Kidney tubule cell (primary cell): ENCODE results near the gene ABCC5.
"Not testable (repeated sequence)": the region's sequence is repeated elsewhere in the genome, so short reads cannot be mapped to it uniquely, and the experiment has no call there.

ENCODE experiments used
- DNase-seq: peaks from one replicate; pipeline ENCODE4 v3.0.0-alpha.2; 2018; ENCODE audit warnings: low spot score

The ABCC5 gene

DNA sequence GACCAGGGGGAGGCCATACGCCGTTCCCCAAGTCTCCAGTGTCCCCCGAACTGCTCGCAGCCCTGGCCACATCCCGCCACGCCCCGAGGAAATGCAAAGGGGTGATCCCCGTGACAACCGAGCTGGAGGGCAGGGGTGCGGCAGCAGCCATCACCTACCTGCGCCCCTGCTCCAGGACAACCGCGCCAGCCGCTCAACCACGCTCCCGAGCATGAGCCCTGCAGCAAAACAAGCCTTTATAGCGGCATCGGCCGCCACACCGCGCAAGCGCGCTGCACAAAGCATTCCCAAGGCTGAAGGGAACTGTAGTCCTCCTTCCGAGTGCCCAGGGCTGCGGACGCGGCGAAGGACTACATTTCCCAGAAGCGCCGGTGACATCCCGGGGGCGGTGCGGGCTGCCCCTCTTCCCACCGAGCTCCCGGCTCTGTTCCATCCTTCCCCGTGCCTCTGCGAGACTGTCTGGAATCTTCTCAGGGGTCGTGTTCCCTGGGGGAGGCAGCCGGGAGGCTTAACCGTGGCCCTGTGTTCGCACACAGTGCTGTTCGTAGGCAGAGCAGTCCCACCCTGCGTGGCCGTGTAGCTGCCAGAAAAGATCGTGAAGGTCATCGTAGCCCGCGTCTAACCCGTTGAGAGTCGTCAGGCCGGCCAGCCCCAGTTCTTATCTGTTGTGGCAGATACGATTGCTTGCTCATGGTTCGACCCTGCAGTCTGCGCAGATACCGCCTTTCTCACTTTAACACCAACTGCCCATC is at the start of gene ABCC5:
Gene ABCC5 (minus strand): TSS at position 213 of the 752 bp plus-strand sequence. CDS start 3,492 bp downstream, outside the sequence.
- peak; percentile 94 for DNase-seq

DNA sequence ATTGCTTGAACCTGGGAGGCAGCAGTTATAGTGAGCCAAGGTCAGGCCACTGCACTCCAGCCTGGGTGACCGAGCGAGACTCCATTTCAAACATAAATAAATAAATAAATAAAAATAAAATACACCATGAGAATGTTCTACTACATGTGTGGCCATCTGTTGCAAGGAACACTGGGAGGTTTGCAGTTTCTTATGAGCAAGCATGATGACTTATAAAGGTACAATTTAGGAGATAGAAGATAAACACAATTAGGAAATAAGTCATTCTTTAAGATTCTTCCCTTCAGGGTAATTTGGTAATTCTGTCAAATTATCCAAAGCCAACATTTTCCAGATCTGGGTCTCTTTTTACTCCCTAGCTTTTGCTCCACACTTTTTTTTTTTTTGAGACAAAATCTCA is 48.5 kb upstream of the ABCC5 start:
- no peak for DNase-seq

DNA sequence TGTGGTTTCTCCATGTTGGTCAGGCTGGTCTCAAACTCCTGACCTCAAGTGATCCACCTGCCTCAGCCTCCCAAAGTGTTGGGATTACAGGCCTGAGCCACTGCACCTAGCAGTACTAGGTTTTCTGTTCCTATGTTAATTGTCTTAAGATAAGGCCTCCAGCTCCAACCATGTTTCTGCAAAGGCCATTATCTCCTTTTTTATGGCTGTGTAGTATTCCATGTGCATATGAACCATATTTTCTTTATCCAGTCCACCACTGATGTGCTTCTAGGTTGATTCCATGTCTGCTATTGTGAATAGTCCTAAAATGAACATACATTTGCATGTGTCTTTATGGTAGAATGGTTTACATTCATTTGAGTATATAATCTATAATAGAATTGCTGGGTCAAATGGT is 45.0 kb upstream of the ABCC5 start:
- no peak for DNase-seq

DNA sequence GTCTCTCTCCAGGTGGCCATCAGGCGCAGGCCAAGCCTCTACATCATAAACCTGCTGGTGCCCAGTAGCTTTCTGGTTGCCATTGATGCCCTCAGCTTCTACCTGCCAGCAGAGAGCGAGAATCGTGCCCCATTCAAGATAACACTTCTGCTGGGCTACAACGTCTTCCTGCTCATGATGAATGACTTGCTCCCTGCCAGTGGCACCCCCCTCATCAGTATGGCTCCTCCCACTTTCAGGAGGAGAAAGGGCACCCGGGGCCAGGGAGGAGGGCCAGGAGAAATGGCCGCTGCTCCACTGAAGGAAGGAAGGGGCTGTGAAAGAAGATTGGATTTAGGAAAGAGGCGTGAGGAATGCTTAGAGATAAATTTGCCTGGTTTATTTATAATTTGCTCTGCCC is 41.7 kb upstream of the ABCC5 start:
- no peak for DNase-seq

DNA sequence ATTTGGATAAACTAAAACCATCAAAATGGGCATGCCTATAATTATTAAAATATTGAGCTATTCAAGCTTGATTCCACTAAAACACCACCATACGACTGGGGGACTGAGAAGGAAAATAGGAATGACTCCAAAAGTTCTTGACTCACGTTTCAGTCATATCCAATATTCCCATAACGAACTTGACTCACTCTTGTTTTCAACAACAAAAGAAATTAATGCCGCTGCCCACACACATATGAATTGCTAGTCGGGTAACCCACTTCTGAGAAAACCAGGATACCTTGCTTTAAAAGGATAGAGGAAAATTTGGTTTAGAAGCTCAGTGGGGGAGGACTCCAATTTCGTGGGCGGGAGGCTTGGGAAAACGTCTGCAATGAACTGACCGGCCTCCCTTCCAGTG is 40.3 kb upstream of the ABCC5 start:
- DNase-seq, result no peak

DNA sequence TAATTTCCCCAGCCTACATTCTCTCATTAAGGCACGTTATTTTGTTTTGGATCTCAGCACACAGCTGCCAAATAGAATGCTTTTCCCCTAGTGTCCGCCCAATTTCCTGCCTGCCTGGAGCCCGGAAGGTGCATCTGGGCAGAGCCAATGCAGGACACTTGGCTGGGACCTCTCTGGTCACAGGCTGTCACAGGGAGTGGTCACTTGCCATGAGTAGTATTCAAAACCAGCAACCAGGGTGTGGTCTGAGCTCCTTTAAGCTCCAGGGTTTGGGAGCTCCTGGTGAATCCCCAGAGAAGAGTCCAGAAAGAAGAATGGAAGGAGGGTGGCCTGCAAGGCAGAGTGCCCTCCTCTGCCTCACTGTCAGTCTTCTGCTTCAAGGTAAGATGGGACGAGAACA is 35.1 kb upstream of the ABCC5 start, which contains the start of gene HTR3C:
Gene HTR3C (plus strand): TSS at position 281 of the 400 bp plus-strand sequence. CDS start 34 bp downstream, at position 315.
- DNase-seq, result no peak

DNA sequence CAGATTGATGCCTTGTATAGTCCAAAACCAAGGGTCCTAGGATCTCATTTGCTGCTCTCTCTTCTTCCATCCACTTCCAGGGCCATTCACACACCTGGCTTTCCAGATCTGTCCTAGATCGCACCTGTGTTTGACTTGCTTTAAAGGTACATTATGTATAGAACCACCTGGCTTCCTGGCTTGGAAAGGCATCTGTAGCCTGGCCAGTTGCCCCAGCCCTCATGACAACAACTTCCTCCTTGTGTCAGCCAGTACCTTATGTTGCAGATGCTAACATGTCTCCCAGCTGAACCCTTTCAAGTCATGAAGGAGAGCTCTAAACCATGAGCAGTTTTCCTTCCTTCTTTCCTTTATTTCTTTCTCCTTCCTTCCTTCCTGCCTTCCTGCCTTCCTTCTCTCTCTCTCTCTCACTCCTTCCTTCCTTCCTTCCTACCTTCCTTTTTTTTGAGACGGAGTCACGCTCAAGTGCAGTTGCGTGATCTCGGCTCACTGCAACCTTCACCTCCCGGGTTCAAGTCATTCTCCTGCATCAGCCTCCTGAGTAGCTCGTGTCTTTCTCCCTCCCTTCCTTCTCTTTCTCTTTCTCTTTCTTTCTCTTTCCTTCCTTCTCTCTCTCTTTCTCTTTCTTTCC is 32.6 kb upstream of the ABCC5 start:
- DNase-seq, result no peak

DNA sequence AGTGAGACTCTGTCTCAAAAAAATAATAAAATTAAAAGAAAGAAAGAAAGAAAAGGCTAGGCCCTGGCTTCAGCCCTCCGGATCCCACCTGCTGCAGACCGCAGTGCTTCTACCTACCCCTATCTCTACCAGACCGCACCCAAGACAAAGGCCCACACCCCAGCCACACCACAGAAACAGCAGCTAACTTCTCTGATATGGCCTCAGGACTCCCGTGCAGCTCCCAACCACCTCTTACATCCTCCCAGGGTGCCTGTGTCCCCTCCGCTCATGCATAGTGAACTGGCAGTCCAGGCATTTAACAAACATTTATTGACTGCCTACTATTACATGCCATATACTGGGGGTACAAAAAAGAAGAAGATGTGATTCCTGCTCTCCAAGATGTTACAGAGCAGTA is 28.3 kb upstream of the ABCC5 start:
- no peak for DNase-seq

DNA sequence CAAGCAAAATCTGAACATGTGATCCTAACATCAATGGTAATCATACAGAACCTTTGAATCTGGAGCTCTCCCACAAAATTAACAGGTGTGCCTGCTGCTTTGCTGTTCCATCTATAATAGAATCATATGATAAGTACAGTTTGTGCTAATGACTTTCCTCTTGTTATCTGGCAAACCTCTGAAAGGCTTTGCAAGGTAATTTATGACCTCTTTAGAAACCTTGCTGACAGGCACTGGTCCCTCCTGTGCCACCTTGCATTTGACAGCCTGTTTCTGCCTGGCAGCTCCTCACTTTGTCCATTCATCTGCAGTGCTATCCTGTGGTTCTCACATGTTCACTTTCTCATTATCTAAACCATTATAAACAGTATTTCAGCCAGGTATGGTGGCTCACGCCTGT is 24.9 kb upstream of the ABCC5 start:
- no peak for DNase-seq

DNA sequence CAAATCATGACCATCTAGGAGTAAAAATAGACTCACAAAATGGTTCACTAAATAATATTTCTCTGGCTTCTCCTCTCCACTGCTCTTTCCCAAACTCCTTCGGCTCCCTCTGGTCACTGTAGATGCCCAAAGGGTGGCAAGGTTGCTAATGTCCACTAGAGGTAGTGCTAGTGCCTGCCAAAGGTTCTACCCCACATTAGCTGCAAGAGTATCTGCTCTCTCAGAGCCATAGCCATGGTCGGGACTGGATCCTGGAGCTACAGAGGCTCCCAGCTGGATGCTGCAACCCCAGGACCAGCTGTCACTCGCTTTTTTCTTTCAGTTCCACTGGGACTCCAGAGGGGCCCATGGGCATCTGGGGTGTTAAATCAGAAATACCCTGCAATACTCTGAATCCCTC is 22.3 kb upstream of the ABCC5 start:
- DNase-seq, result peak; percentile 39

DNA sequence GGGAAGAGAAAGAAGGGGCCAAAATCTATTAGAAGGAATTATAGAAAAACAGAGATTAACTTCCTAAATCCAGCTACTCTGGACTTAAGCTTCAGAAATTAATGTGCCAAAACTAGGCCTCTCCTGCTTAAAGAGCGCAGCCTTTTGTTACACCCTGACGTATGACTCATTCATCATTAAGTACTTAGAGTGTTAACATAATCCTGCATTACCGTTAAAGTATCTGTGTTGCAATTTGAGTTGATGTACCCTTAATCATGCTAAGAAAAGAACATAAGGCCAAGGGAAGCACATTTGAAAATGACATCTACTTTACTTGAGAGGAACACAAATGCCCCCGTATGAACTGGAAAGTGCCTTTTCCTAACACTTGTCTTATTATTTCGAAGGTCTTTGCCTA is 21.7 kb upstream of the ABCC5 start:
- DNase-seq, result no peak

DNA sequence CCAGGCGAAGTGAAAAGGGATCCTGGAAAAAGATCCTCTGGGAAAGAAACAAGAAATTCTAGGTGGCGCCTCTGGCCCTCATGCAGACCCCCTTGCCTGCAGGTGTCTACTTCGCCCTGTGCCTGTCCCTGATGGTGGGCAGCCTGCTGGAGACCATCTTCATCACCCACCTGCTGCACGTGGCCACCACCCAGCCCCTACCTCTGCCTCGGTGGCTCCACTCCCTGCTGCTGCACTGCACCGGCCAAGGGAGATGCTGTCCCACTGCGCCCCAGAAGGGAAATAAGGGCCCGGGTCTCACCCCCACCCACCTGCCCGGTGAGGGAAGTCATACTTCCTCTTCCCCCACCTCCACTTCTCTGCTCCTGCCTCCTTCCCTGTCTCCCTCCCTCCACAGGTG is 20.6 kb upstream of the ABCC5 start:
- DNase-seq, result not testable (repeated sequence)

DNA sequence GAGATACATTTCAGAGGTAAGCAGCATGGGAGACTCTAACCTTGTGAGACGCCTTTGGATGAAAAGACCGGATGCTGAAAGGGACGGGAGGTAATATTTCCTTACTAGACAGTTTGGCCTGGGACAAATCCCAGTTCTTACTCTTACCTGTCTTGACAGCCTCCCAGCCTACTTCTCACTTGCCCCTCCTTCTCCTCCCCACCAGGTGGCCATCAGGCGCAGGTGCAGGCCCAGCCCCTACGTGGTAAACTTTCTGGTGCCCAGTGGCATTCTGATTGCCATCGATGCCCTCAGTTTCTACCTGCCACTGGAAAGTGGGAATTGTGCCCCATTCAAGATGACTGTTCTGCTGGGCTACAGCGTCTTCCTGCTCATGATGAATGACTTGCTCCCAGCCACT is 20.1 kb upstream of the ABCC5 start:
- DNase-seq, result no peak

DNA sequence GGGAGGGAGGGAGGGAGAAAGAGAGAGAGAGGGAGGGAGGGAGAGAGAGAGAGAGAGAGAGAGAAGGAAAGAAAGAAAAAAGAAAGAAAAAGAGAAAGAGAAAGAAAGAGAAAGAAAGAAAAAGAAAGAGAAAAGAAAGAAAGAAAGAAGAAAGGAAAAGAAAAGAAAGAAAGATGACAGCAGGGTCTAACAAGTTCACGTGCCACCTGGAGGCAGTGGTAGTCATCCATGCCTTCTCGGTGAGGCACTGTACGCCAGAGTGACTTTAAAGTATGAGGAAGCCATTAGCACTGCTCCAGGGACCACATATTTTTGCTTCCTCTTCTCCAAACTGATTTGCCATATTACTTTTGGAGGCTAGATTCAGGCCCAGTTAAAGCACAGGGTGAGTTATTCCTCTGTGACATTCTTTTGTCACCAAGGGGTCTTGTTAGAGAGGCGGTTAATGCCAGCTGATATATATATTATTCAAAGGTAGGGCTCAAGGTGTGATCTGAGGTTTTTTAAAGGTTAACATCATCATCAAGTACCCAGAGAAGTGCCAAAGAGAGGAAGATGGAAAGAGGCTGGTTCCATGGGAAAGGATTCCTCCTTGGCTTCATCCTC is 13.6 kb upstream of the ABCC5 start, which contains the start of gene HTR3D:
Gene HTR3D (plus strand): TSS at position 556 of the 606 bp plus-strand sequence. CDS start 0 bp downstream, at position 556.
- DNase-seq, result peak; percentile 89

DNA sequence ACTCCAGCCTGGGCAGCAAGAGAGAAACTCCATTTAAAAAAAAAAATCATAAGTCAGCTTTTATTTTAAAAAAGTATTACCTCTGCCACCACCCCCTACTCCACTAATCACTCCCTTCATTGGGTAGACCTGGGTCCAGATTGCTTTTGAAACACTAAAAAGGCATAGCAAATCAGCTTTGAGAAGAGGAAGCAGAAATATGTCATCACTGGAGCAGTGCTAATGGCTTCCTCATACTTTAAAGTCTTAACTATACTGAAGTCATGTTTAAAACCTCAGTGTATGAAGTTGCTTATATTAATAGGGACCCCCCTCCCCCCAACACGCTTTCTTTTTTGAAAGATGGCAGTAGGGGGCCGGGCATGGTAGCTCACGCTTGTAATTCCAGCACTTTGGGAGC is 12.9 kb upstream of the ABCC5 start:
- DNase-seq, result peak; percentile 29

DNA sequence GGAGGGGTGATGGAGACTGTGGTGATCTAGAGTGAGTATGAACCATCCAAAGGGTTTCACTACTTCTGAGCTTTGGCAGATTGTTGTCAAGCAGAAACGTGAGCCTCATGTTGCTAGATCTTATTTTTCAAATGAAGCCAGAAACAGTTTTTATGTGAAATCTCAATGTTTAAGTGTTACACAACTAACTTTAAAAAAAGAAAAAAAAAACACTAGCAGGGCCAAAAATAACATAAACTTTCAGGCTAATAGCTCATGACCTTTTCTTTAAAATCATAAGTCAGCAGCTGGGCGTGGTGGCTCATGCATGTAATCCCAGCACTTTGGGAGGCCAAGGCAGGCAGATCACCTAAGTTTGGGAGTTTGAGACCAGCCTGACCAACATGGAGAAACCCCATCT is 11.8 kb upstream of the ABCC5 start:
- DNase-seq, result no peak

DNA sequence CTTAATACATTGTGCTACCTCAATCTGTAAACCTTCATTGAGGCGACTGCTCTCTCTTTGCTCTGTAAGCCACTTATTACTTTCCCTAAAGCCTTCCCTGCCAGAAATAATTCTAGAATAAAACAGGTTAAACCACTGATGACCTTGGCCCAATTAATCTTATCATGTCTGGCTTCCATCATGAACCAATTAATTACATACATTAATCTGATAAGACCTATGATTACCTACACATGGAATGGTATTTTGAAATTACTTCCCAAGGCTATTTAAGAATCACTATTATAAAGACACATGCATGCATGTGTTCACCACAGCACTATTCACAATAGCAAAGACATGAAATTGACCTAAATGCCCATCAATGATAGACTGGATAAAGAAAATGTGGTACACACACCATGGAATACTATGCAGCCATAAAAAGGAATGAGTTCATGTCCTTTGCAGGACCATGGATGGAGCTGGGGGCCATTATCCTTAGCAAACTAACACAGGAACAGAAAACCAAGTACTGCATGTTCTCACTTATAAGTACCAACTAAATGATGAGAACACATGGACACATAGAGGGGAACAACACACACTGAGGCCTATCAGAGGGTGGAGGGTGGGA is 10.7 kb upstream of the ABCC5 start:
- not testable (repeated sequence) for DNase-seq

DNA sequence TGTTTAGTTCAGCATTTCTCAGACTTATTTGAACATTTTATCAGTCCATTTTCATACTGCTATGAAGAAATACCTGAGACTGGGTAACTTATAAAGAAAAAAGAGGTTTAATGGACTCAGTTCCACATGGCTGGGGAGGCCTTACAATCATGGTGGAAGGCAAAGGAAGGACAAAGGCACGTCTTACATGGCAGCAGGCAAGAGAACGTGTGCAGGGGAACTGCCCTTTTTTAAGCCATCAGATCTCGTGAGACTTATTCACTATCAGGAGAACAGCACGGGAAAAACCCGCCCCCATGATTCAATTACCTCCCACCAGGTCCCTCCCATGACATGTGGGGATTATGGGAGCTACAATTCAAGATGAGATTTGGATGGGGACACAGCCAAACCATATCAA is 7.6 kb upstream of the ABCC5 start:
- not testable (repeated sequence) for DNase-seq

DNA sequence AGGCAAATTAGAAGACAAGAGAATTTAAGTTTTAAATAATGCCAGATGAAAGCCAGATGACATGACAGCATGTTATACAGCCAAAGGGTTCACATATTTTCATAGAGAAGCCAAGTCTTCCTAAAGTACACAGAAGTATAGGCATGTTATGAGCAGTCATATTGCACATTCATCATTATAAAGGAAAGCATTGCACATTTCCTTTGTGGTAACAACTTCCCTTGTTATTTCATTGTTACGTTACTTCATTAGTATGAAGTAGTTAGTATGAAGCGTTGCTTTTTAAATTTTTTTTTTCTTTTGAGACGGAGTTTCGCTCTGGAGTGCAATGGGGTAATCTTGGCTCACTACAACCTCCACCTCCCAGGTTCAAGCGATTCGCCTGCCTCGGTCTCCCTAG is 4.6 kb upstream of the ABCC5 start:
- no peak for DNase-seq

DNA sequence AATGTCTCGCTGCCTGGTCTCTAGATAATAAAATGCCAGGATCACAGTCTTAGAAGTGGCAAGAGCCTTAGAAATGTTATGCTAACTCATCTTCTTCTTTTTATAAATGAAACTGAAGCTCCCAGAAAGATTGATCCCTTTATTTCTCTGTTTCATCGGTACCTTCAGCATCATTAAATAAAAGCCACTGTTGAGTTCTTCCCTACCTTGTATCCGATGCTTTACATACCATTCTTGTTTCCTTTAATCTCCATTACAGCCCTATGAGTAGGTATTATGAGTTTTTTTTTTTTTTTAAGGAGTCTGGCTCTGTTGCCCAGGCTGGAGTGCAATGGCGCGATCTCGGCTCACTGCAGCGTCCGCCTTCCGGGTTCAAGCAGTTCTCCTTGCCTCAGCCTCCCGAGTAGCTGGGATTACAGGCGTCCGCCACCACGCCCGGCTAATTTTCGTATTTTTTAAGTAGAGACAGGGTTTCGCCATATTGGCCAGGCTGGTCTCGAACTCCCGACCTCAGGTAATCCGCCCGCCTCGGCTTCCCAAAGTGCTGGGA is 815 bp upstream of the ABCC5 start:
- no peak for DNase-seq

DNA sequence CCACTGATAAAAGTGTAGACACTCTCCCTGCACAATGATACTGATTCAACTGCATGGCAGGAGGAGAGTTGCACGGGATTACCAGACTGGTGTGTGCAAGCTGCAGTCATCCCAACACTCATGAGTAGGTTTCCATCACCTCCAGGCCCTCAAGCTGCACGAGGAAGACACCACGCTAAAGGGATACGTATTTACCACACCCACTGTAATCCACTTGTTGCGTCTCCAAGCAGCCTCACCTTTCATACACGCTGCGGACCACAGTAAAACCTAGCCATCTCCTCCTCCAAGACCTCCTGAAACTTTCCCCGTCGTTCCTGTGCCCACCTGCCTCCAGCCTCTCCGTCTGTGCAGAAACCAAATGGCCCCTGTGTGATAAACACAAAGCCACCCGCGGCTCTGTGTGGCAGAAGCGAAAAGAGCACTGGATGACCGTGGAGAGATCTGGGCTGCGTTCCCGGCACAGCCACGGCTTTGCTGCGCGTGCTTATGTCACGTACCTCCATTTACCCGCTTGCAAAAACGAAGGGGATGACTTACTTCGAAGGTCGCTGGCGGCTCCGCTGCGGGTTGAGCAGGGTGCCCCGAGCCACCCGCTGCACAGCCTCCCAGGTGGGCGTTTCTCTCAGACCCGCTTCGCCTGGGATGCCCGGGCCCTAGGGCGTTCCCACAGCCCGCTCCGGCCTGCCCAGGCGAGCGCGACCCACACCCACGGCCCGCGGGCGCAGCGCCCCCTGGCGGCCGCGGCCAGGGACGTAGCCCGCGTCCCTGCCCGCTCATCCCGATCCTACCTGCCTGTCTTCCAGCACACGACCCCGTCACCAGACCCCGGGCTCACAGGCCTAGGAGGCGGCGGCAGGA is 643 bp downstream of the ABCC5 start:
- peak; percentile 72 for DNase-seq
